ENCODE data around the gene SFMBT1. TPM values are rescaled to one million over a fixed set of nuclear protein-coding genes. Genes with fewer than 3 reads are reported as not detected.

The SFMBT1 gene
- polyA plus RNA-seq, 1 of the 3 experiments (the other 2 are of a cell fraction) = 0.72 TPM

DNA sequence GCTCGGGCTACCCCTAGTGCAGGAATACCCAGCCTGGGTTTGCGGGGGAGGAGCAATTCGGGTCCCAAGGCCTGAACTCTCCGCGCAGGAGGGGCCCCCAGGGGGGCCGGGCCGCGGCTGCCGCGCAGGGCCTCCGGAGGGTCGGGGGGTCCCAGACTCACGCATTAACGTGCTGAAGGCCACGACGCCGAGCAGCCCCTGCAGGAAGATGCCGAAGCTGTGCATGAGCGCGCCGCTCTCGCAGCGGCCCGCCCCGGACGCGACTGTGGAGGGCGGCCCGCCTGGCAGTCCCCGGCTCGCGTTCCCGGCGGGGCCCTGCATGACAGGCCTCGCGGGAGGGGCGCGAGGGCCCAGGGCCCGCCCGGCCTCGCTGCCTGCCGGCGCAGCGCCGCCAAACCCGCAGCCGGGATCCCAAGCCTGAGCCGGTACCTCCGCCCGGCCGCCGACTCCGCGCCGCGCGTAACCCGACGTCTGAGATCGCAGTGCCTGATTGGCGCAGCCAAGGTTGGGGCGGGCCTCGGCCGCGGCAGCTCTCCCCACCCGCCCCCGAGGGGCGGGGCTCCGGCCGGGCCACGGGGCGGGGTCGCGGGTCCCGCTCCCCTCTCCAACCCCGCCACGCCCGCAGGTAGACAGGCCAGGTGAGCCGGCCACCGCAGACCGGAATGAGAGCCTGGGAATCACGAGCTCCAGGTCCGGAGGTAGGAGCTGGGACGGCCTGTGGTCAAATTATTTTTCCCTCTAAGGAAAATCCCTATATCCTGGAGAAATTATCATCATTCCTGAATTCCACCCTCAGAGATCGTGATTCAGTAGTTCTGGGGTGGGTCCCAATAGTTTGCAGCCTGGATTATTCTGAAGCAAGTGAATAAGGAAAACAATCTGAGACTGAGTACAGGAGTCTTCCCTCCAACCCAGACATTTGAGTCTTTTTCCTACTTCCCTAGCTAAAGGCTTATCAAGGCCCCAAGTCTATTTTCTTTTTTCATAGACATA is 148.4 kb downstream of the SFMBT1 start, which contains the start of gene STIMATE:
Gene STIMATE (minus strand): TSS at position 419 of the 993 bp plus-strand sequence. CDS start 98 bp downstream, at position 321.
- Histone ChIP-seq H3K27me3 (ENCODE audit: insufficient read depth) (no peaks in the 10 kb centered on the region), H3K9me3 (no peaks in the 10 kb centered on the region), H4K20me1 (ENCODE audit: insufficient read depth) (no peaks in the 10 kb centered on the region), H2AFZ (ENCODE audit: low read depth) (peak within 1 kb of the TSS; percentile 97), H3K4me1 (ENCODE audit: control insufficient read depth in 1 of 2, insufficient read depth in 2 of 2, low read depth in 1 of 2, low read length in 1 of 2) (peaks cover 0 to 22% of the 10 kb centered on the region in 2 experiments; a peak in 2 of 4 replicates), H3K36me3 (replicated peaks in 1 of 2; ENCODE audit: control insufficient read depth in 1 of 2, insufficient read depth in 2 of 2, low read length in 1 of 2) (peaks cover 0 to 3% of the 10 kb centered on the region in 2 experiments), H3K4me2 (peak within 1 kb of the TSS; percentile 95), H3K9me2 (no peaks in the 10 kb centered on the region), H3K9ac (peak within 1 kb of the TSS; percentile 72), H3K79me2 (ENCODE audit: insufficient read depth) (peaks cover 24% of the 10 kb centered on the region; the same call in 1 of the 2 replicates), H3K4me3 (ENCODE audit: low read depth in 2 of 2, low read length in 1 of 2) (peak within 1 kb of the TSS; percentile 83 to 95), H3F3A (replicated peaks; ENCODE audit: insufficient read depth) (no peaks in the 10 kb centered on the region), H3K27ac (ENCODE audit: low read depth in 2 of 2, low read length in 1 of 2) (peak within 1 kb of the TSS in 1 of 2 experiments; percentile 28; a peak in 1 of 4 replicates)
- CTCF ChIA-PET = interaction anchor here (0.7 to 1.9 kb wide), 6 partner anchors 10 to 217 kb away, joined by 3 to 10 read pairs (median 4); no protein-coding TSS in a partner anchor
- WGBS (ENCODE audit: low lambda C conversion rate) = under 1% methylated on average over 17 of the region's 85 CpGs
- POLR2A ChIA-PET = no interaction called here
- peak; percentile 97 for DNase-seq
- TF ChIP-seq, protein P1, sequence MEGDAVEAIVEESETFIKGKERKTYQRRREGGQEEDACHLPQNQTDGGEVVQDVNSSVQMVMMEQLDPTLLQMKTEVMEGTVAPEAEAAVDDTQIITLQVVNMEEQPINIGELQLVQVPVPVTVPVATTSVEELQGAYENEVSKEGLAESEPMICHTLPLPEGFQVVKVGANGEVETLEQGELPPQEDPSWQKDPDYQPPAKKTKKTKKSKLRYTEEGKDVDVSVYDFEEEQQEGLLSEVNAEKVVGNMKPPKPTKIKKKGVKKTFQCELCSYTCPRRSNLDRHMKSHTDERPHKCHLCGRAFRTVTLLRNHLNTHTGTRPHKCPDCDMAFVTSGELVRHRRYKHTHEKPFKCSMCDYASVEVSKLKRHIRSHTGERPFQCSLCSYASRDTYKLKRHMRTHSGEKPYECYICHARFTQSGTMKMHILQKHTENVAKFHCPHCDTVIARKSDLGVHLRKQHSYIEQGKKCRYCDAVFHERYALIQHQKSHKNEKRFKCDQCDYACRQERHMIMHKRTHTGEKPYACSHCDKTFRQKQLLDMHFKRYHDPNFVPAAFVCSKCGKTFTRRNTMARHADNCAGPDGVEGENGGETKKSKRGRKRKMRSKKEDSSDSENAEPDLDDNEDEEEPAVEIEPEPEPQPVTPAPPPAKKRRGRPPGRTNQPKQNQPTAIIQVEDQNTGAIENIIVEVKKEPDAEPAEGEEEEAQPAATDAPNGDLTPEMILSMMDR (IDR thresholded peaks at IDR 0.05) = no peak
- no peak for TF ChIP-seq RXRA (IDR thresholded peaks at IDR 0.05; ENCODE audit: borderline replicate concordance, low read depth)
- TF ChIP-seq YY1 (IDR thresholded peaks at IDR 0.05; ENCODE audit: low read depth) = no peak
- no peak for TF ChIP-seq GABPA (IDR thresholded peaks at IDR 0.05; ENCODE audit: low read depth)
- TF ChIP-seq TCF12 (IDR thresholded peaks at IDR 0.05) = no peak
- peak; percentile 68 for TF ChIP-seq TAF1 (IDR thresholded peaks at IDR 0.05; ENCODE audit: borderline replicate concordance, low read depth, low read length)
- no peak for TF ChIP-seq SIN3A (IDR thresholded peaks at IDR 0.05; ENCODE audit: borderline replicate concordance, low read depth, low read length)
- TF ChIP-seq, protein P2, sequence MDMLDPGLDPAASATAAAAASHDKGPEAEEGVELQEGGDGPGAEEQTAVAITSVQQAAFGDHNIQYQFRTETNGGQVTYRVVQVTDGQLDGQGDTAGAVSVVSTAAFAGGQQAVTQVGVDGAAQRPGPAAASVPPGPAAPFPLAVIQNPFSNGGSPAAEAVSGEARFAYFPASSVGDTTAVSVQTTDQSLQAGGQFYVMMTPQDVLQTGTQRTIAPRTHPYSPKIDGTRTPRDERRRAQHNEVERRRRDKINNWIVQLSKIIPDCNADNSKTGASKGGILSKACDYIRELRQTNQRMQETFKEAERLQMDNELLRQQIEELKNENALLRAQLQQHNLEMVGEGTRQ (IDR thresholded peaks at IDR 0.05; ENCODE audit: borderline replicate concordance, low read depth, low read length) = no peak
- TF ChIP-seq RFX5 (IDR thresholded peaks at IDR 0.05; ENCODE audit: low read length) = peak; percentile 62; the same call in 1 of the 2 replicates
- TF ChIP-seq, protein P3, sequence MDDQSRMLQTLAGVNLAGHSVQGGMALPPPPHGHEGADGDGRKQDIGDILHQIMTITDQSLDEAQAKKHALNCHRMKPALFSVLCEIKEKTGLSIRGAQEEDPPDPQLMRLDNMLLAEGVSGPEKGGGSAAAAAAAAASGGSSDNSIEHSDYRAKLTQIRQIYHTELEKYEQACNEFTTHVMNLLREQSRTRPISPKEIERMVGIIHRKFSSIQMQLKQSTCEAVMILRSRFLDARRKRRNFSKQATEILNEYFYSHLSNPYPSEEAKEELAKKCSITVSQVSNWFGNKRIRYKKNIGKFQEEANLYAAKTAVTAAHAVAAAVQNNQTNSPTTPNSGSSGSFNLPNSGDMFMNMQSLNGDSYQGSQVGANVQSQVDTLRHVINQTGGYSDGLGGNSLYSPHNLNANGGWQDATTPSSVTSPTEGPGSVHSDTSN (IDR thresholded peaks at IDR 0.05) = no peak
- no peak for TF ChIP-seq MEF2A (IDR thresholded peaks at IDR 0.05; ENCODE audit: borderline replicate concordance, low read depth)
- TF ChIP-seq, protein P4, sequence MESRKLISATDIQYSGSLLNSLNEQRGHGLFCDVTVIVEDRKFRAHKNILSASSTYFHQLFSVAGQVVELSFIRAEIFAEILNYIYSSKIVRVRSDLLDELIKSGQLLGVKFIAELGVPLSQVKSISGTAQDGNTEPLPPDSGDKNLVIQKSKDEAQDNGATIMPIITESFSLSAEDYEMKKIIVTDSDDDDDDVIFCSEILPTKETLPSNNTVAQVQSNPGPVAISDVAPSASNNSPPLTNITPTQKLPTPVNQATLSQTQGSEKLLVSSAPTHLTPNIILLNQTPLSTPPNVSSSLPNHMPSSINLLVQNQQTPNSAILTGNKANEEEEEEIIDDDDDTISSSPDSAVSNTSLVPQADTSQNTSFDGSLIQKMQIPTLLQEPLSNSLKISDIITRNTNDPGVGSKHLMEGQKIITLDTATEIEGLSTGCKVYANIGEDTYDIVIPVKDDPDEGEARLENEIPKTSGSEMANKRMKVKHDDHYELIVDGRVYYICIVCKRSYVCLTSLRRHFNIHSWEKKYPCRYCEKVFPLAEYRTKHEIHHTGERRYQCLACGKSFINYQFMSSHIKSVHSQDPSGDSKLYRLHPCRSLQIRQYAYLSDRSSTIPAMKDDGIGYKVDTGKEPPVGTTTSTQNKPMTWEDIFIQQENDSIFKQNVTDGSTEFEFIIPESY (IDR thresholded peaks at IDR 0.05; ENCODE audit: borderline replicate concordance, low read depth) = no peak
- TF ChIP-seq RCOR1 (IDR thresholded peaks at IDR 0.05; ENCODE audit: low read length) = no peak
- TF ChIP-seq, protein P5, sequence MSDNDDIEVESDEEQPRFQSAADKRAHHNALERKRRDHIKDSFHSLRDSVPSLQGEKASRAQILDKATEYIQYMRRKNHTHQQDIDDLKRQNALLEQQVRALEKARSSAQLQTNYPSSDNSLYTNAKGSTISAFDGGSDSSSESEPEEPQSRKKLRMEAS (IDR thresholded peaks at IDR 0.05; ENCODE audit: low read depth) = no peak
- no peak for TF ChIP-seq FOXM1 (IDR thresholded peaks at IDR 0.05; ENCODE audit: low read depth)
- no peak for TF ChIP-seq TEAD4 (IDR thresholded peaks at IDR 0.05; ENCODE audit: borderline replicate concordance, insufficient read depth)
- no peak for TF ChIP-seq FOXJ3 (CRISPR knock-in tag; IDR thresholded peaks at IDR 0.05)
- TF ChIP-seq GATA2 (CRISPR knock-in tag; IDR thresholded peaks at IDR 0.05) = no peak
- no peak for TF ChIP-seq CHD2 (IDR thresholded peaks at IDR 0.05; ENCODE audit: low read length, partially characterized antibody)
- no peak for TF ChIP-seq NFIC (IDR thresholded peaks at IDR 0.05; ENCODE audit: borderline replicate concordance)
- no peak for TF ChIP-seq FOSL2 (IDR thresholded peaks at IDR 0.05; ENCODE audit: borderline replicate concordance, low read depth)
- TF ChIP-seq ELF1 (IDR thresholded peaks at IDR 0.05) = no peak
- TF ChIP-seq, protein P6, sequence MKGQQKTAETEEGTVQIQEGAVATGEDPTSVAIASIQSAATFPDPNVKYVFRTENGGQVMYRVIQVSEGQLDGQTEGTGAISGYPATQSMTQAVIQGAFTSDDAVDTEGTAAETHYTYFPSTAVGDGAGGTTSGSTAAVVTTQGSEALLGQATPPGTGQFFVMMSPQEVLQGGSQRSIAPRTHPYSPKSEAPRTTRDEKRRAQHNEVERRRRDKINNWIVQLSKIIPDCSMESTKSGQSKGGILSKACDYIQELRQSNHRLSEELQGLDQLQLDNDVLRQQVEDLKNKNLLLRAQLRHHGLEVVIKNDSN (IDR thresholded peaks at IDR 0.05; ENCODE audit: borderline replicate concordance, low read depth) = no peak
- TF ChIP-seq MXI1 (IDR thresholded peaks at IDR 0.05; ENCODE audit: low read depth, low read length) = peak; percentile 59; the same call in 1 of the 2 replicates
- TF ChIP-seq EP300 (IDR thresholded peaks at IDR 0.05; ENCODE audit: borderline replicate concordance in 1 of 2, low read depth in 1 of 2, low read length in 1 of 2) = no peak
- peak; percentile 34; the same call in 1 of the 2 replicates for TF ChIP-seq POLR2AphosphoS5 (IDR thresholded peaks at IDR 0.05; ENCODE audit: low read depth, low read length)
- TF ChIP-seq SMC3 (IDR thresholded peaks at IDR 0.05; ENCODE audit: low read depth, low read length) = no peak
